Daoy (cell line): ENCODE results near the gene OLFML2A. TPM values are rescaled to one million over a fixed set of nuclear protein-coding genes. Genes with fewer than 3 reads are reported as not detected.

ENCODE experiments used
- DNase-seq: peaks from one replicate; pipeline ENCODE4 v3.0.0-alpha.2; 2015; ENCODE audit warnings: low read depth
- total RNA-seq: library from RNA; depleted of rRNA; stranded (reverse); fragments of >200 nt; shearing (Covaris generic); gene quantifications from 2 replicates; pipeline ENCODE4 v1.2.3, GENCODE V29; 2014

The OLFML2A gene
- total RNA-seq, 1 experiment from 2014 or later, result 5.7 TPM

GRCh38 chr9:124778575-124779367 lies 1.8 kb downstream of the OLFML2A start:
- DNase-seq, result no peak

GRCh38 chr9:124779368-124780059 lies 2.6 kb downstream of the OLFML2A start:
- DNase-seq, result peak; percentile 95

DNA sequence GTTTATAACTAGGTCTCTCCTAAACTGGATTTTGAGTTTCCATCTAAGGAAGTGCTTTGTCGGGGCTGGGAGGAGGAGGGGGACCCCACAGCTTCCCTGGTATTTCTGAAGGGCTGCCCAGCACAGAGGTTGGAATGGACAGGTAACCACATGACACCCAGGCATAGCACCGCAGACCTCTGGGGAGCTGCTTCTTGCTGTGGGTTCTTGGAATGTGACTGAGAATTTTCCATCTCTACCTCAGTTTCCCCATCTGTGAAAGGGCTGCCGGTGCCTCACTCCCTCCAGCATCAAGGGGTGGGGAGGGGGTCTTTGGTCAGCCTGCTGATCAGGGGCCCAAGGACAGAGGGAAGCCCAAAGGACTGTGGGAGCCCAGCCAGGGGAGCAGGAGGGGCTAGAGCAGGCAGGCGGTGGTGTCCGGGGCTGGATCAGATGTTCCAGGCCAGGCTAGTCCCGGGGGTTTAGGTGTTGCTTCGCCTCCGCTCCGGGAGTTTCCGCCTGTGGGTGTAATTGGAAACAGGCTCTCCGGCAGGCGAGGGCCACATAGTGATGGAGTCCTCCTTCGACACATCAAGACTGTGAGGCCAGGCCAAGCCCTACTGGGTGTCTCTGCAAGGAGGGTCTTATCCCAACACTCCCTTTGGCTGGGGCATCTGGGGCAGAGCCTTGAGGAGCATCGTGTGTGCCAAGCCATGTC lies 3.3 kb downstream of the OLFML2A start:
- no peak for DNase-seq

DNA sequence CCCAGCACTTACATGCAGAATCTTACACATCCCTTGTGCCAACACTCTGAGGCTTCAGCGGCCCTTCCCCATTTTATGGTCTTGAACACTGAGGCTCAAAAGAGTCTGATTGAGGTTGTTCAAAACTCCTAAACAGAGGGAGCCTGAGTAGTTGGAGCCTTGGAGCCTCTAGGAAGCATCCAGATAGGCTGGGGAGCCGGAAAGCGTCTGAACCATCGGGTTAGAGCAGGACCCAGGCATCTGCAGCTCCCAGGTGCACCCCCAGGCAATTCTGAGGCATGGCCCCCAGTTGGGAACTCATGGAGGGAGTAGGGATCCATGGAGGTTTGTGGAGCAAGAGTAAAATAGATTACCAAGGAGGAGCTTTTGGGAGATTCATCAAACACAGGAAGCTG lies 3.8 kb downstream of the OLFML2A start:
- DNase-seq, result no peak

DNA sequence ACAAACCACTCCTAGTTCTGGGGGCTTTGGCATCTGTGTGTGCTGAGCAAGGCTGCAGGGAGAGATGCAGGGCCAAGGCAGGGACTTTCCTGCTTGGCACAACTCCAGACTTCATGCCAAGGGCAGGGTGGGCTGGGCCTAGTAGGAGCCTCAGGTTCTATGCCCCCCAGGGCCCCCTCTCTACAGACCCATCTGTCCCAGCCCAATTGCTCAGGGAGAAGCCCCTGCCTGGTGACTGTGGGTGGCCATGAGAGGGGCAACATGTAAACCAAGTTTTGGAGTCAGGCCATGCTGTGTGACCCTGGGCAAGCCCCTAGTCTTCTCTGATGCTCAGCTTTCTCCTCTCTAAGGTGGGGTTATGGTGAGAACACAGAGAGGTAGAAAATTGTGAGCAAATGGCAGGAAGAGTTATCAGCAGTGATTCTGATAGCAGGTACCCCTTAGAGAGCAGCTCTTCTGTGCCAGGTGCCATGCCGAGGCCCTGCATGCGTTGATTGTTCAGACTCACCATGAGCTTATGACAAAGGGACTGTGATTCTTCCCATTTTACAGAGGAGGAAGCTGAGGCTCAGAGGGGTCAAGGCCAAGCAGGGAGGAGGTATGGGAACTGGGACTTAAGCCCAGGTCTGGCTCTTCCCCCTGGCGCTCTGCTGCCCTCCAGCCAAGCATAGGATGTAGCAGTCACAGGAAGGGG lies 5.2 kb downstream of the OLFML2A start:
- DNase-seq, result no peak

DNA sequence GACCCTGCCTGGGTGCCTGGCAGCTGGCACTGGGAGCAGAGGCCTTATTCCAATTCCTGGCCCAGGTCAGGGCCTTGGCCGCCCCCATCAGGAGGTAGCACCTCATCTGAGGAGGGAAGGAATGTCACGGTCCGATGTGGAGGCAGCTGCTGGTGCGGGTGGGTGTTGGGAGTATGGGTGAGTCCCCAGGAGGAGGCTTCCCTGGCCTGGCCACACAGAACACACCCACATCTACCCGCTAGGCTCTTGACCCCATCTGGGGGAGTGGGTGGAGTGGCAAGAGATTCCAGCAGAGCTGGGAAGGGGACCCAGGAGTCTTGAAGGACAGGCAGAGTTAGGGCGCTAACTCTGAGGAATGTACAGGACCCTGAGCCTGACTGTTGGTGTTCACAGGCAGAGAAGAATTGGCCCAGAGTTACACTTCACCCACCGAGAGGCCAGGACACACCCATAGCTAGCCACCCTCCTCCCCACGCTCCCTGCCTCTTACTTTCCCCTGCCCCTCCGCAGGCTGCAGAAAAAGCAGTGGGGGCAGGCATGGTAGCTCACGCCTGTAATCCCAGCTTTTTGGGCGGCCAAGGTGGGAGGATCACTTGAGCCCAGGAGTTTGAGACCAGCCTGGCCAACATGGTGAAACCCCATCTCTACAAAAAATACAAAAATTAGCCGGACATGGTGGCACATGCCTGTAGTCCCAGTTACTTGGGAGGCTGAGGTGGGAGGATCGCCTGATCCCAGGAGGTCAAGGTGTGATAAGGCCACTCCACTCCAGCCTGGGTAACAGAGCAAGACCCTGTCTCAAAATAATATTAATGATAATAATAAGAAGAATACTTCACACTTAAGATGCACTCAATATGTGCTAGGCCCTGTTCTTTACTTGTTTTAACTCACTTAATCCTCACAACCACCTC lies 6.0 kb downstream of the OLFML2A start:
- no peak for DNase-seq

DNA sequence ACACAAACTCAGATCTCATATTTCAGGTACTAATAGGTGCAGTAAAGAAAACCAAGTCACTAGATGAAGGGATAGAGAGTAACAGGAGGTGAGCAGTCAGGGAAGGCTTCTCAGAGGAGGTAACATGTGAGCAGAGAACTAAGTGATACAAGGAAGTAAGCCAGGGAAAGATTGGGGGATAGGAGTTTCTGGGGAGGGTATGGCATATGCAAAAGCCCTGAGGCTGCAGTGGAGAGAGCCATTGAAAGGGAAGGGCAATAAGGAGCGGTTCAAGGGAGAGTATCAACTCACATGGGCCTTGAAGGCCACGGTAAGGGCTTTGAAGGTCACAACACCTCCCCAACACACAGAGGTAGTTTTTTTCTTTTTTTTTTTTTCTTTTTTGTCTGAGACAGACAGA lies 6.9 kb downstream of the OLFML2A start:
- no peak for DNase-seq

DNA sequence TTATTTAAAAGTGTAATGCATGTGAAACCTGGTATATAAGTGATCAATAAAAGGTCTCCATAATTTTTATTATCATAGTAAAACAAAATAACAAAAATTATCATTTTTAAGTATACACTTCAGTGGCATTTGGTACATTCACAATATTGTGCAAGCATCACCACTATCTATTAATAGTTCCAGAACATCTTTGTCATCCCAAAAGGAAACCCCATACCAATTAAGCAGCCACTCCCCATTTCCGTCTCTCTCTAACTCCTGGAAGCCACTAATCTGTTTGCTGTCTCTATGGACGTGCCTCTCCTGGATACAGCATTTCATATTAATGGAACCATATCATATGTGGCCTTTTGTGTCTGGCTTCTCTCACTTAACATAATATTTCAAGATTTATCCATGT lies 7.6 kb downstream of the OLFML2A start:
- peak; percentile 54 for DNase-seq

- DNase-seq, result no peak
Observed at GRCh38 chr9:124786881-124787573, 10.1 kb downstream of the OLFML2A start.

DNA sequence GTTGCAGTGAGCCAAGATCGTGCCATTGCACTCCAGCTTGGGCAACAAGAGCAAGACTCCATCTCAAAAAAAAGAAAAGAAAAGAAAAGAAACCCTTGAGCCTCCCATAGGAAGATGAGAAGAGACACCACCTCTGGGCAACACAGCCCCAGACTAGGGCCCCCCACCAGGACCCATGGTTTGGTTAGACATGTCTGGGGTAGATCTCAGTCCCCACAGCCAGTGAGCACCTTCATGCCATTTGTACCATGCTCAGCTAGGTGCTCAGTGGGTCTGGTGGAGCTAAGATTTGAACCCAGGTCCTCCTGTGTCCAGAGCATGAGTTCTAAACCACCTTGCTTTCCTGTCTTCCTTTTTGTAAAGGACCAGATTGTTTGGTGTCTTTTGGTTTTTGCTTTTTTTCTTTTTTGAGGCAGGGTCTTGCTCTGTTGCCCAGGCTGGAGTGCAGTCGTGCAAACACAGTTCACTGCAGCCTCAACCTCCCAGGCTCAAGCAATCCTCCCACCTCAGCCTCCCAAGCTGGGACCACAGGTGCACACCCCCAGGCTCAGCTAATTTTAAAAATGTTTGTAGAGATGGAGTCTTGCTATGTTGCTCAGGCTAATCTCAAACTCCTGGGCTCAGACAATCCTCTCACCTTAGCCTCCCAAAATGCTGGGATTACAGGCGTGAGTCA lies 11.7 kb downstream of the OLFML2A start:
- DNase-seq, result no peak

DNA sequence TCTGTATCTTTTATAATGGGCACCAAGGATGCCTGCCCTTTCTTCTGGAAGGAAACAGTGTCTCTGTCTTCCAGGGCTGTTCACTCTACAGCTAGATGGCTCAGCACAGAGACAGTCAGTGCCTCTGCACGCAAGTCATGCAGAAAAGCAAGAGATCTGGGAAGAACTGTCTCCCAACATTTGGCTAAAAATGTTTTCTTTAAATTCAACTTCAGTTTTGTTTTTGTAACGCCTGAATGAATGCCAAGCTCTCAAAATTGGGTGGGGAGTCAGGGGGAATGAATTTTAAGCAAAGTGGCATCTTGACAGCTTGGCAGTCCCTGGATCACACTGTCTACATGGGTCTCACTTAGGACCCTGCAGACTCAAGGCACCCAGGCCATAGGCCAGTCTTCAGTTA lies 12.6 kb downstream of the OLFML2A start:
- no peak for DNase-seq

- no peak for DNase-seq
Observed at GRCh38 chr9:124790301-124790700, 13.4 kb downstream of the OLFML2A start.

GRCh38 chr9:124790801-124791505 lies 14.0 kb downstream of the OLFML2A start:
- DNase-seq, result no peak

- no peak for DNase-seq
Observed at GRCh38 chr9:124792257-124793014, 15.5 kb downstream of the OLFML2A start.

GRCh38 chr9:124793015-124793541 lies 16.1 kb downstream of the OLFML2A start:
- DNase-seq, result no peak

DNA sequence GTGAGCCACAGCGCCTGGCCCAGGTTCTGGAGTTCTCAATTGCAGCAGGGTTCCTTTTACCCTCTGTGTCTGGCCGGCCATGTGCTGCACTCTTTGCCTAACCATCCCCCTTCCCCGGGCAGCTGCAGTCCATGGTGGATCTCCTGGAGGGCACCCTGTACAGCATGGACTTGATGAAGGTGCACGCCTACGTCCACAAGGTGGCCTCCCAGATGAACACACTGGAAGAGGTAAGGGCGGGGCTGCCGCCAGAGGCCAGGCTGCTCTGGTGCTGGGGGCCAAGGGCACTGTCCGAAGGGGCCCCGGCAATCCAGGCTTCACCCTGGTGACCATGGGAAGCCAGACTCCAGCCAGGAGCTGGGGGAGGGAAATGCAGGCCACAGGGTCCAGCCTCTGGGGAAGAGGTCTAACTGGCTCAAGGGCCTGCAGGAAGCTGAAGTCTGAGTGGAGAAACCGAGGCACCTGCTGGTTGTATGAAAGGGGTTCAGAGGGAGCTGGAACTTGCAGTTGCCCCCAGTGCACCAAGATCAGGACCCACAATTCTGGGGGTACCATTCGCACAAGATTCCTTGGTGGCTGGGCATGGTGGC lies 18.1 kb downstream of the OLFML2A start:
- DNase-seq, result no peak

- DNase-seq, result no peak
Observed at GRCh38 chr9:124795881-124796431, 19.0 kb downstream of the OLFML2A start.
